NCI-H1694 treated with DMSO at 0.1 percent for 48 hours (cell line): ENCODE data around the gene PRKCA.
"Not testable (repeated sequence)": the region's sequence is repeated elsewhere in the genome, so short reads cannot be mapped to it uniquely, and the experiment has no call there.

ENCODE experiments used
- DNase-seq: peaks from one replicate; lab custom pipeline; 2025; lab: John Stamatoyannopoulos, UW

The PRKCA gene

GRCh38 chr17:66466106-66466820 lies 163.8 kb downstream of the PRKCA start:
- DNase-seq = no peak

- no peak for DNase-seq
Measured at GRCh38 chr17:66466840-66467367, 164.5 kb downstream of the PRKCA start.

- no peak for DNase-seq
Measured at GRCh38 chr17:66467766-66468165, 165.4 kb downstream of the PRKCA start.

GRCh38 chr17:66468241-66469087 lies 166.1 kb downstream of the PRKCA start:
- no peak for DNase-seq

DNA sequence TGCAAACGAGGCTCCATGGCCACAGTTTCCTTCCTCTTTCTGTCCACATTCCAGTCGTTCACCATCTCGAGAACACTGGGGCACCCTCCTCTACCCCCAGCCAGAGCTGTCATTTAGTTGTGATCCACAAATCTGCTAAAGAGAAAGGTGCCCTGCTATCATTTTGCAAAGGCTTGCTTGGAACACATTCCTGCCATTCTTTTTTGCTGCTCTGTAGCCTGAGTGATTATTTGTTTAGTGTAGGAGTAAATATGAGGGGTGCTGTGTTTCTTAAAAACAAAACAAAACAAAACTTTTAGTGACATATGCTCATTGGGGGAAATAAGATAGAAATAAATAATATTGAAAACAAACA lies 166.7 kb downstream of the PRKCA start:
- DNase-seq = no peak

- DNase-seq = no peak
Measured at GRCh38 chr17:66469461-66469860, 167.0 kb downstream of the PRKCA start.

DNA sequence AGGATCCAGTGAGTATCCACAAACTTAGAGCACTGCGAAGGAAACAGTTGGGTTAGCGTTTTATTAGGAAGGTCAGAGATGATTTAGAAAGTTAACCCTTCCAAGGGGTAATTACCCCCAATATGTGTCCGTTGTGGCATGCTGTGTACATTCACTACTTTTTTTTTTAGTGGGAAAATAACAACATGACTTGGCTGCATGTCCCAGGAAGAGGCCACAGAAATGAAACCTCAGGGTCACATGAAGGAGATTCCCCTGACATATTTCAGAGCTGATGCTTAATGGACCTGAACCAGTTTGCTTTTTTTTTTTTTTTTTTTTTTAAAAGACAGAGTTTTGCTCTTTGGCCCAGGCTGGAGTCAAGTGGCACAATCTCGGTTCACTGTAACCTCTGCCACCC lies 167.5 kb downstream of the PRKCA start:
- DNase-seq = no peak

DNA sequence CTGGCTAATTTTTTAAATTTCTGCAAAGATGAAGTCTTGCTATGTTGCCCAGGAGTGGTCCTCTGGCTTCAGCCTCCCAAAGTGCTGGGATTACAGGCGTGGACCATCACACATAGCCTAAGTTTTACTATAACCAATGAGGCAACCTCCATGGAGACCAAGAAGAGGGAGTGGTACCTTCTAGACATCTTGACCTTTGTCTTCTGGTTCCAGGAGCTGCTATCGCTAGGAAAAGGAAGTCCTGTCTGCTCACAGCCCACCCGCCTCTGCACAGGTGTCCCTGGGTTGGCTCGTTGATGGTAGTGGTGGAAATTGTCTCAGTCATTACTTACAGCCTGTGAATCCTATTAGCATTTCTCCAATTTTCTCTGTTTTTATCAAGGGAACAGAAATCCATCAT lies 169.7 kb downstream of the PRKCA start:
- no peak for DNase-seq

- DNase-seq = no peak
Measured at GRCh38 chr17:66474258-66474657, 171.8 kb downstream of the PRKCA start.

GRCh38 chr17:66474806-66475497 lies 172.5 kb downstream of the PRKCA start:
- DNase-seq = no peak

GRCh38 chr17:66476014-66476413 lies 173.6 kb downstream of the PRKCA start:
- DNase-seq = no peak

GRCh38 chr17:66477615-66478283 lies 175.3 kb downstream of the PRKCA start:
- no peak for DNase-seq

DNA sequence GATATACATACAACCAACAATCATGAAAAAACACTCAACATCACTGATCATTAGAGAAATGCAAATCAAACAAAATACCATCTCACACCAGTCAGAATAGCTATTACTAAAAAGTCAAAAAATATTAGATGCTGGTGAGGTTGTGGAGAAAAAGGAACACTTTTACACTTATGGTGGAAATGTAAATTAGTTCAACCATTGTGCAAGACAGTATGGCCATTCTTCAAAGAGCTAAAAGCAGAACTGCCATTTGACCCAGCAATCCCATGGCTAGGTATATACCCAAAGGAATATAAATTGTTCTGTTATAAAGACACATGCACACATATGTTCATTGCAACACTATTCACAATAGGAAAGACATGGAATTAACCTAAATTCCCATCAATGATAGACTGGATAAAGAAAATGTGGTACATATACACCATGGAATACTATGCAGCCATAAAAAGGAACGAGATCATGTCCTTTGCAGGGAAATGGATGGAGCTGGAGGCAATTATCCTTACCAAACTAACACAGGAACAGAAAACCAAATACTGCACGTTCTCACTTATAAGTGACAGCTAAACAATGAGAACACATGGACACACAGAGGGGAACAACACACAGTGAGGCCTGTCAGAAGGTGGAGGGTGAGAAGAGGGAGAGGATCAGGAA lies 176.9 kb downstream of the PRKCA start:
- DNase-seq = not testable (repeated sequence)

GRCh38 chr17:66480243-66480642 lies 177.8 kb downstream of the PRKCA start:
- no peak for DNase-seq

- no peak for DNase-seq
Measured at GRCh38 chr17:66480802-66481201, 178.4 kb downstream of the PRKCA start.

GRCh38 chr17:66481271-66481670 lies 178.9 kb downstream of the PRKCA start:
- DNase-seq = no peak

- DNase-seq = no peak
Measured at GRCh38 chr17:66483906-66484305, 181.5 kb downstream of the PRKCA start.

DNA sequence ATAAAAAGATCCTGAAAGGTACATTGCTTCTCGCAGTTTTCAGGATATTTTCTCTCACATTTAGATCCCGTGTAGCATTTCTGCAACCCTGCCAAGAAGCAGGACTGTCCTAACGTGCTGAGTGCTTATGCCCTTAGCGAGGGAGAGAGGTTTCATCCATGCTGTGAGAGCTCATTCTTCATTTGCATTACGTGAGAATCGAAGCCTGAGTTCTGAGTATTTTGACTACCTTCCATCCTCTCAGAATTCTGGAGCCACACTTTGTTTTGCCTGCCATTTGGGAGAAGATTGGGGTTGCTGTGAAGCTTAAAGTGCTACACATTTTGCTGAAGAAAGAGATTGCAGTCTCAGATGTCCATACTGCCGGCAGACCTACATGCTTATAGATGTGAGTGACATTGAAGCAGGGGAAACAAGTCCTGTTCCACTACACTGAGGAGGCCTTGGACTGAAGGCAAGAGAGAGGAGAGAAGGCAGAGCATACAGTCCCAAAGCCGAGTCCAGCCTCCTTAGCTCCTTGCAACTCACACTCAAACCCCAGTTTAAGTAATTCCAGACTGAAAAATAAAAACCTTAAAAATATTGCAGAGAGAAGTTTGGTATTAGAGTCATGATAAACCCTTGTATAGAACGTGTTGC lies 183.0 kb downstream of the PRKCA start:
- DNase-seq = no peak

GRCh38 chr17:66487121-66487520 lies 184.7 kb downstream of the PRKCA start:
- DNase-seq = no peak

DNA sequence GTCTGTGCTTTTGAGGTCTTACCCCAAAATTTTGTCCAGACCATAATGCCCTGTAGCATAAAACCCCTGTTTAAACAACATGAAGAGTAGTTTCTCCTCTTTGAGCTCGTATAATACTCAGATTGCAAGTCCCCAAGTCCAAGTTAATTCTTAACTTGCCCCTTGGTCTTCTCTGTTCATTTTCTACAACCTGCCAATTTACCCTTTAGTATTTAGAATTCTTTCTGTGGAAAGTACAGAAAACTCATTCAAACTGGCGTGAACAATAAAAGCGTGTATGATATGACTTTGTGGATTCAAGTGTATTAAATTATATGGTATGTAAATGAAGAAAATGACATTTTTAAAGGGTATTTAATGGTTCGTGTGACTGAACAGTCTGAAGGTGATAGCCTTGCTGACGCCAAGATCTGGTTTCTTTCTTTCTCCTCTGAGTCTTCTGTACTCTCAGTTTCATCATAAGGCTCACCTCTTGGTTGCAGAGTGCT lies 185.6 kb downstream of the PRKCA start:
- no peak for DNase-seq

- DNase-seq = no peak
Measured at GRCh38 chr17:66488864-66489263, 186.5 kb downstream of the PRKCA start.
